Dermis blood vessel endothelial cell (primary cell): ENCODE data around the gene PYCARD. TPM values are rescaled to one million over a fixed set of nuclear protein-coding genes. Genes with fewer than 3 reads are reported as not detected.
"Not testable (repeated sequence)": the region's sequence is repeated elsewhere in the genome, so short reads cannot be mapped to it uniquely, and the experiment has no call there.

ENCODE experiments used
- DNase-seq: peaks from one replicate; pipeline ENCODE4 v3.0.0; 2010
- total RNA-seq: library from RNA; depleted of rRNA; stranded (reverse); fragments of >200 nt; gene quantifications from 2 replicates; pipeline ENCODE4 v1.2.3, GENCODE V29; 2014

Gene PYCARD
- total RNA-seq, result 74.5 and 101 TPM in 2 replicates

DNA sequence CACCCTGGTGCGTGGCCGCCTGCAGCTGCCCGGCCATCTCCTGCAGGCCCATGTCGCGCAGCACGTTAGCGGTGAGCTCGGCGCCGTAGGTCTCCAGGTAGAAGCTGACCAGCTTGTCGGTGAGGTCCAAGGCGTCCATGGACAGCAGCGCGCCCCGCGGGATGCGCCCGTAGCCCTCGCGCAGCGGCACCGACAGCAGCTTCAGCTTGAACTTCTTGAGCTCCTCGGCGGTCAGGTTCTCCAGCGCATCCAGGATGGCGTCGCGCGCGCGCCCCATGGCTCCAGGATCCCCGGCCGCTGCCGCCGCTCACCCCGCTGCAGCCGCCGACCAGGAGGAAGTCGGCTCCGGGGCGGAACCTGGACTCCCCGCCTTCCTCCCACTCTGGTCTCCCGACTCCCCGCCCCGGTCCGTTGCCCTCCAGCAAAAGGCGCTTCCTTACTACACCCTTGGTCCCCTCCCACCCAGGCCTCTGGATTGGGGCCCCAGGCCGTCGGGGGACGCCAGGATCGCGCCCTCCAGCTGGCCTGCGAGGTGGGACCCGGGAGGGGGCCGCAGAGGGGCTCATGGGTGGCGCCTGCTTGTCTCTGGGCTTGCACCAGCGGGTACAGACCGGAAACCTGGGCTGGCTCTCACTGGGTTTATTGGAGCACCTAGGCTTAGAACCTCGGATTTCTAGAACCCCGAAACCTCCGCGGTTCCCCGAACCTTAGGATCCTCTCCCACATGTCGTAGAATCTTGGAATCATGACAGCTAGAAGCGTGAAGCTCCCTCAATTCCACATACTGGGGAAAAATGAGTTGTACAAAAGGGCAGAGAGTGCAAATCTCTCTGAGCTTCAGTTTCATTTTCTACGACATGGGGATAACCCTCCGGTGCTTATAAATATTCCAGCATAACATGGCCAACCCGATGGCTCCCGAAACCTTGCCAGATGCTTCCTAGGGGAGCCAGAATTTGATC, at the start of gene PYCARD:
TSS of gene PYCARD (minus strand) at position 347 of the 962 bp plus-strand sequence. CDS start at position 277, 70 bp downstream.
- DNase-seq, result peak; percentile 51

DNA sequence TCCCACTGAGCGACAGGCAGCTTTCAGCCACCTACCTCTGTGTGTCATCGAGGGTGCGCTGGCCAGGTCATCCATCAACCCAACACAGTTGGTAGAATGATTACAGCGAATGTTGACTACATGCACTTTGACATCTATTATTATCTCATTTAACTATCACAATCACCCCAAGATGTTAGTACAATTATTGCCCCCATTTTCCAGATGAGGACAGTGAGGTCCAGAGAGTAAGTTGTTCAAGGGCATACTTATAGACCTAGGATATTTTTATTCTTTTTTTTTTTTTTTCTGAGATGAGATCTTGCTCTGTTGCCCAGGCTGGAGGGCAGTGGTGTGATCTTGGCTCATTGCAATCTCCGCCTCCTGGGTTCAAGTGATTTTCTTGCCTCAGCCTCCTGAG, 48.9 kb upstream of the PYCARD start:
- no peak for DNase-seq

GRCh38 chr16:31250782-31251384, 48.3 kb upstream of the PYCARD start:
- no peak for DNase-seq

- no peak for DNase-seq
Observed at GRCh38 chr16:31248344-31248743, 45.8 kb upstream of the PYCARD start.

DNA sequence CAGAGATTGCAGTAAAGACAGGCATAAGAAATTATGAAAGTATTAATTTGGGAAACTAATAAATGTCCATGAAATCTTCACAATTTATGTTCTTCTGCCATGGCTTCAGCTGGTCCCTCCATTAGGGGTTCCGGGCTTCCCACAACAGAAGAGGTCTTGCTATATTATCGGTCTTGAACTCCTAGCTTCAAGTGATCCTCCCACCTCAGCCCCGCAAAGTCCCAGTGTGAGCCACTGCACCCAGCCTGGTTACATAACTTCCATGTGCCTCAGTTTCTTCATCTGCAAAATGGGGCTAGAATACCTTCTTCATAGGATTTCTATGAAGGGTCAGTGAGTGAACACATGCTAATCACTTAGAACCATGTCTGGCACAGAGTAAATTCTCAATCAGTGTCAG, 43.7 kb upstream of the PYCARD start:
- no peak for DNase-seq

- not testable (repeated sequence) for DNase-seq
Observed at GRCh38 chr16:31245598-31245997, 43.0 kb upstream of the PYCARD start.

DNA sequence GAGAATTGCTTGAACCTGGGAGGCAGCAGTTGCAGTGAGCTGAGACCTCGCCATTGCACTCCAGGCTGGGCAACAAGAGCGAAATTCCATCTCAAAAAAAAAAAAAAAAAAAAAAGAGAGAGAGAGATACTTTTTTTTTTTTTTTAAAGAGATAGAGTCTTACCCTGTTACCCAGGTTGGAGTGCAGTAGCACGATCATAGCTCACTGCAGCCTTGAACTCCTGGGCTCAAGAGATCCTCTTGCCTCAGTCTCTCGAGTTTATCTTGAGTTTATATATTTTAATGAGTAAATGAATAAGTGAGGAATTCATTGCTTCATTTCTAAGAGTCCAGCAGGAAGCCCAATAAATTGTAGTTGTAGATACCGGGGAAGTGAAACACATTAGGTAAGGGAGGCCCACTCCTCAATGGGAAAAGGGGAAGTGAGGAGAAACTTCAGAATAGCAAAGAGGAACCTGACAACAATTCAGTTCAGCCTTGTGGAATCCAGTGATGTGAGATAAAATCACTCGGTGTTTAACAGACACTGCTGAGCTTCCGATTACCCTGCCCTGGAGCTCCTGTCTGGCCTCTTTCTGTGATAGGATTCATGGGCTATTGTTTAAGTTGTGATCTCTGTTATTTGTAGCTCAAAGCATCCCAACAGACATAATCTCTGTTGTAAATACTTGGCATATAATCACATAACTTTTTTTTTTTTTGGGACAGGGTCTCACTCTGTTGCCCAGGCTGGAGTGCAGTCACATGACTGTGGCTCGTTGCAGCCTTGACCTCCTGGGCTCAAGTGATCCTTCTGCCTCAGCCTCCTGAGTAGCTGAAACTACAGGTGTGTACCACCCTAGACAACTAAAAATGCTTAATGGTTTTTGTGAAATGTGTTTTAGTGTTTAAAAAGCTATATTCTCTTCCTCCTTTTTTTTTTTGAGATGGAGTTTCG, 41.4 kb upstream of the PYCARD start:
- DNase-seq, result no peak

DNA sequence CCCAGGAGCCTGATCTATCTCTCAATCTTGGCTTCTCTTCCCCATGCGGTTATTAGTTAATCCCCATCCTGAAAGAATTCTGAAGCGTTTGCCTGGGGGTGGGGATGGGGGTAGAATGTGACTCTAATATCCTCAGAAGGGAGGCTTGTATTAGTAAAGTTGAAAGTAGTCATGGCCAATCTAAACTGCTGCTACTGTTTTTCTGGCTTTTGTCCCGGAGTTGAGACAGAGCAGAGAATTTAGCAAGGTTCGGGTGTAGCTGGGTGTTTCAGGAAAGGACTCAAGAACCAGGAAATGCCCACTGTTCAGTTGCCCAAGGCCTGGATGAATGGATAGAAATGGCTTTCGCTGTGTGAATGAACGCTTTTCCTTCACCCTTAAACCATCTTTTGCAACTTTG, 39.6 kb upstream of the PYCARD start:
- no peak for DNase-seq

- no peak for DNase-seq
Observed at GRCh38 chr16:31238041-31238440, 35.5 kb upstream of the PYCARD start.

GRCh38 chr16:31229501-31229900, 26.9 kb upstream of the PYCARD start:
- DNase-seq, result peak; percentile 42

DNA sequence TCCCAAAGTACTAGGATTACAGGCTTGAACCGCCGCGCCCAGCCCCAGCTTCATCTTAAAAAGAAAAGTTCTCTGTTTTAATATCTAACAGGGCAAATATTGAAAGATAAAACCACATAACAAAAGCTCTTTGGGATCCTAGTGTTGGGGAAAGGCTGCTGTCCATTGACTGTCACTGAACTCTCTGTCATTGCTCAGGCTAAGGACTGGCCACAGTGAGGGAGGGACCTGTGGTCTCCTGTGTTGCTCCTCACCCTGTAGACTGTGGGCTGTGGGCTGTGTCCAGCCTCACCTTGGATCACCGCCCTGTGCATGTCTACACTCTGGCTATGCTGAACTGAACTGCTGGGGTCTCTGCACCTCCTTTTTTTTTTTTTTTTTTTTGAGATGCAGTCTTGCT, 25.6 kb upstream of the PYCARD start:
- no peak for DNase-seq

DNA sequence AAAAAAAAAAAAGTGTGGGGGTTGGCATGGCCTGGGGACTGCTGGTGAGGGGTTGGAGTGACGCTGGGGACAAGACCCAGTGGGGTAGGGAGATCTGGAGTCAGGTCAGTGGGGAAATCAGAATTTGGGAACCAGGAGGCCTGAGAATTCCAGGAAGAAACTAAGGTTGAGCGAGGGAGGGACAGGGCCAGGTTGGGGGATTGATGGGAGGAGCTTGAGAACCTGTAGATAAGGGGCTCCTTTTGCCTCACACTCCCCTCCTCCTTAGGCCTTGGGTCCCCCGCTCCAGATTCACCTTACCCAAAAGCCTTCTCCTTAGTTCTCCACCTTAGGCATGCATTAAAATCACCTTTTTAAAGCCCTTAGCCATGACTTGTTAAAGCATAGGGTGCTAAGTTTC, 22.6 kb upstream of the PYCARD start:
- no peak for DNase-seq

GRCh38 chr16:31224092-31224955, 21.8 kb upstream of the PYCARD start:
- no peak for DNase-seq

GRCh38 chr16:31223044-31223443, 20.5 kb upstream of the PYCARD start:
- no peak for DNase-seq

- no peak for DNase-seq
Observed at GRCh38 chr16:31221357-31222160, 19.0 kb upstream of the PYCARD start.

GRCh38 chr16:31219154-31219741, 16.7 kb upstream of the PYCARD start:
- no peak for DNase-seq

- no peak for DNase-seq
Observed at GRCh38 chr16:31217136-31217530, 14.6 kb upstream of the PYCARD start.

DNA sequence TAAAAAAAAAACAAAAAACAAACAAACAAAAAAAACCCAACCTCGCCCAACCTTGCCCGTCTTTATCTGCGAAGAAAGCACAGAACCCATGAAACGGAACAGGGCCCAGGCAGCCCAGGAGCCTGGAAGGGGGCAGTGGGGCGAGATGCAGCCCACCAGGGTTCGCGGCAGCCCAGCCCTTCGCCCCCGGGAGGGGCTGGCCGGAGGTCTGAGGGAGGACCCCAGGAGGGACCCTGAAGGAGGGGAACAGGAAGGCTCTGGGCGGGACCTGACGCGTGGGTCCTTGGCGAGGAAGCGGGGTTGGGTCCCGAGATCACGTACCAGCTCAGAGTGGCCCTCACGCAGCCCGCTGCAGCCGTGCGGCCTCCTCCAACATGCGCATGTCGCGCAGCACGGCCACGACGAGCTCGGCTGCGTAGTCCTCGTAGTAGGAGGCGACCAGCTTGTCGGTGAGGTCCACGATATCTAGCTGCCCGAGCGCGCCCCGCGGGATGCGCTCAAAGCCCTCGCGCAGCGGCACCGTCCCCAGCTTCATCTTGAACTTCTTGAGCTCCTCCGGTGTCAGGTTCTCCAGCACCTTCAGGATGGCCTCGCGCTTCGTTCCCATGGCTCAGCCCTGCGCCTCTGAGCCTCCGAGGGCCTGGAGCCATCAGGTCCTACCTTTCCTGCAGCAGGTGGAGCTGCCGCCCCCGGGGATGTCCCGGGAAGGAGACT, 14.0 kb upstream of the PYCARD start, which contains the start of gene PYDC1:
TSS of gene PYDC1 (minus strand) at position 714 of the 714 bp plus-strand sequence. CDS start at position 607, 107 bp downstream.
- DNase-seq, result no peak

DNA sequence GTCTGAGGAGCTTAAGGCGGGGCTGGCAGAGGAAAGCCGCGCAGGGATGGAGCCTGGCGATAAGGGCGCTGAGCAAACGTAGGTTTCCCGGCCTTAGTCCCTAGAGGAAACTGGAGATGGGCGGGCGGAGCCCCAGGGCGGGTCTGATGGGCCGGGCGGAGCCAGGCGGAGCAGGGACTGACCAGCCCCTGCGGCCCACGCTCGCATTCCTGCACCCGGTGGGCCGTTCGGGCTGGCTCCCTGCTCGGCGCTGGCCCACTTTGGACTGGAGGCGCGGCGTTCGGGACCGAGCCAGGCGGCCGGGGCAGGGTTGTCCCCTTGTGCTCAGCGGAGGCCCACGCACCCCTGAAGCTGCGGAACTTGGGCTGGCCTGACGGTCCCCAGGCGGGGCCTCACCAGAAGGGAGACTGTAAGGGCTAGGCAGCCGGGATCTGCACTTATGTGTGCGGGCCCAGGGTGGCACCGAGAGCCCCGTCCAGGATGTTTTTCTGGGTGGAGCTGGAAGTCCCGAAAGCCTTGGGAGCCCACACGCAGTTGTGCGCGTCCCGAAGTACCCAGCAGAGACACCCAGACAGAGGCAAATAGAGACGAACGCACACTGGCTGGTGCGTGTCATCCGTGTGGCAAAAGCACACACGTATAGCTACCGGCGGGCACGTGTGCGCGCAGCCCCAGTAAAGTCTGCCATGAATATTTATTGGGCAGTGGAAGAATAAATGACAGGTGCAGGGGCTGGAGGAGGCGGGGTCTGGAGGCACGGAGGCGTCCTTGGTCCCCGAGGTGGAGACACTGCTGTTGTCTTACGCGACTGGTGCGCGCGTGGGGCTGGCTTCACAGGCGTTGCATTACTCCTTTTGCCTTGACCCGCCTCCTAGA, 13.0 kb upstream of the PYCARD start:
- DNase-seq, result no peak
